ENCODE data around the gene TOP3B.

Gene TOP3B

GRCh38 chr22:21982338-21982965 is at the start of gene TOP3B:
Gene TOP3B (minus strand): TSS chr22:21982787. CDS start chr22:21975709, 7,078 bp downstream.
- peak; percentile 92 for DNase-seq

GRCh38 chr22:22031183-22031945 is 48.8 kb upstream of the TOP3B start:
- DNase-seq, result no peak

GRCh38 chr22:22030493-22031182 is 48.1 kb upstream of the TOP3B start:
- peak; percentile 26 for DNase-seq

- DNase-seq, result no peak
Measured at GRCh38 chr22:22027955-22028354, 45.4 kb upstream of the TOP3B start.

GRCh38 chr22:22026157-22026831 is 43.7 kb upstream of the TOP3B start:
- DNase-seq, result no peak

GRCh38 chr22:22025320-22026156 is 43.0 kb upstream of the TOP3B start:
- DNase-seq, result no peak

- DNase-seq, result no peak
Measured at GRCh38 chr22:22024440-22024839, 41.9 kb upstream of the TOP3B start.

GRCh38 chr22:22023581-22024137 is 41.1 kb upstream of the TOP3B start:
- no peak for DNase-seq

- peak; percentile 6 for DNase-seq
Measured at GRCh38 chr22:22022947-22023534, 40.5 kb upstream of the TOP3B start.

- no peak for DNase-seq
Measured at GRCh38 chr22:22022255-22022840, 39.8 kb upstream of the TOP3B start.

GRCh38 chr22:22021162-22021750 is 38.7 kb upstream of the TOP3B start:
- DNase-seq, result no peak

- no peak for DNase-seq
Measured at GRCh38 chr22:22020425-22020852, 37.9 kb upstream of the TOP3B start.

- DNase-seq, result no peak
Measured at GRCh38 chr22:22019659-22020424, 37.3 kb upstream of the TOP3B start.

GRCh38 chr22:22018825-22019658 is 36.5 kb upstream of the TOP3B start:
- DNase-seq, result no peak

- DNase-seq, result no peak
Measured at GRCh38 chr22:22015631-22016030, 33.0 kb upstream of the TOP3B start.

- no peak for DNase-seq
Measured at GRCh38 chr22:22014285-22014659, 31.7 kb upstream of the TOP3B start.

- no peak for DNase-seq
Measured at GRCh38 chr22:22013559-22014284, 31.1 kb upstream of the TOP3B start.

- DNase-seq, result no peak
Measured at GRCh38 chr22:22011964-22012363, 29.4 kb upstream of the TOP3B start.
